Measurements from ENCODE around the gene SMPD3.

SMPD3 gene

DNA sequence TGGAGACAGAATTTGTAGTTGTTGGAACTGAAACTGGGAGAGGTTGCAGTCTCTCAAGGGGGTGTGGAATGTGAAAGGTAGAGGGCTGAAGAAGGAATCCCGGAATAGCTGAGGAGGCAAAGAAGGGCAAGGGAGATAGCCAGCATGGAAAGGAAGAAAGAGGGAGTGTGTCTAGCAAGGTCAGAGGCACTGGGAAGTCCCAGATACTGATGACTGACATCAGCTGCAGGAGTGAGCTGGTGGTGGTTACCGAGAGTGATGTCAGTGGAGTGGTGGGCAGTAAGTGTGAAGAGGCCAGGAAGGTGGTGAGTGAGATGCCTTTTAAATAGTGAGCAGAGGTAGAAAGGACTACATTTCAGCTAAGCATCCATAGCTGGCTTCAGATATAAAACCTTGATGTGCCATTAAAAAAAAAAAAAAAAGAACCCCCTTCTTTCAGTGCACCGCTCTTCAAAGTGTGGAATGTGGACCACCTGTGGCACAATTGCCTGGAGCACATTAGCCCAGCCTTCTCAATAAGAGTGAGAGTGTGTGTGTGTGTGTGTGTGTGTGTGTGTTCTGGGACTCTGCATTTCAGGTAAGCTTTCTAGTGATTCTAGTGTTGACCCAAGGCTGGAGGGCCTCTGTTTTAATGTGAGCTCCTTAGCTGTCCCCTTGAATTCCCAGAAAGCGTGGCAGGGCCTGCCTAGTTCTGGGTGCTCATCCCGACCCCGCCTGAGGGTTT is 129.0 kb downstream of the SMPD3 start:
- DNase-seq, result no peak

DNA sequence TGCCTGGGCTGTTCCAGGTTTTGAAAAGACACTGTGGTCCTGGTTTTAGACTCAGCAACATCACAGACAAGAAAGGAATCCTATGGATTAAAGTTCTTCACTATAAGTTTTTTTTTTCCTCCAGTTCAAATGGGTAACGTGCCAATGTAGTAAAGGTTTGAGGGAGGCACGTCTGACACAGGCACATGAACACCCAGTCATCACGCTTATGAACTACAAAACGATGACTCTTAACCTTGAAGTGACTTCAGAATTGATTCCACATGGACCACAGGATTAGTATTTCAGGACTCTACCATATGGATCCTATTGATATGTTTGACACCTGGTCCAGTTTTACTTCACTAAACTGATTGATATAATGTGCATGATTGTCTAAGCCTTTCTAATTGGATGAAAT is 135.2 kb downstream of the SMPD3 start:
- DNase-seq, result no peak

DNA sequence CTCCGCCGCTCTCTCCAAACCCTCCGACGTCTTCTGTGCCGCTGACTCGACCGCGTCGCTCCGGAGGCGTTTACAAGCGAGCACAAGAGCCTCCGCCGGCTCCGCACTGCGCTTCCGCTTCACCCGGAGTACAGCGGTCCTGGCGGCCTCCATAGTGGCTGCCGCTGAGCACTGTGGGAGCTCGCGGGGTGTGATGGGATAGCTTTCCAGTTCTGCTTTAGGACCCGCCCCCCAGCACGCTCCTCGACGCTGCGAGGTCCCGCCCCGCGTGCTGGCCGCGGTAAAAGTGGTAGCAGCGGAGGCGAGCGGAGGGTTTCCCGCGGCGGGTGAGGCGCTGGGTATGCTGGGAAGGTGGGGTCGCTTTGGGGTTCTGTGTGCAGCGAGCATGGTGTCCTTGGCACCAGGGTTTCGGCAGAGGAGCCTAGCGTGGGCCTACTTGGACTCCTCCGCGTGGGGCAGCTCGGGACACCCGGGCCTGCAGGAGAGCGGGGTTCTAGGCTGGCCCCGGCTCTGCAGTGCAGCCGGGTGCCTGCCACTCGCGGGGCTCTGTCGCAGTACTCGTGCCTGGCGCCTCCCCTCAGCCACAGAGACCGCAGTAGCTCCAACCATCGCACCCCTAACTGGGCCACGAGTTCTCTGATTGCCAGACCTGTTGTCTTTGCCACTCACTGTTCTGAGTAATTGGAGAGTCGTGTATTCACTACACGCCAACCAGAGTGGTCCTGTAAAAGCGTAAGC is 137.4 kb downstream of the SMPD3 start, which contains the start of the genes PRMT7 and SLC7A6OS:
Gene PRMT7, plus strand, starts transcription at position 246 of the 738 bp plus-strand sequence. CDS start 4,961 bp downstream, outside the sequence.
Gene SLC7A6OS, minus strand, starts transcription at position 173 of the 738 bp plus-strand sequence. Its CDS starts 20 bp downstream, at position 153.
- DNase-seq, result peak; percentile 90

DNA sequence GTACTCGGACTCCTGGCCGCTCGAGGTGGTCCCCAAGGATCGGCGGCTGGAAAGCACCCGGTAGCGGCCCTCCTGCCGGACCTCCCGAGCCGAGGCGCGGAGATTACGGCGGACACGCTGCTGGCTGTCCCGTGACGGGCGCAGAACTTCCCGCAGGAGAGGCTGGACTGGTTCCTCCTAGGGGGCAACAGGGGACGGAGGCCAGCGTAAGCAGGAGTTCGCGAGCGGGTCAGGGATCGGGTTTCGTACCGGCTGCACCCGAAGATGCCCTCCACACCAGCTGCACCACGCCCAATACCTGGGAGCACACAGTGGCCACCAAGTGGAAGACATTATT is 137.9 kb downstream of the SMPD3 start:
- DNase-seq, result no peak

DNA sequence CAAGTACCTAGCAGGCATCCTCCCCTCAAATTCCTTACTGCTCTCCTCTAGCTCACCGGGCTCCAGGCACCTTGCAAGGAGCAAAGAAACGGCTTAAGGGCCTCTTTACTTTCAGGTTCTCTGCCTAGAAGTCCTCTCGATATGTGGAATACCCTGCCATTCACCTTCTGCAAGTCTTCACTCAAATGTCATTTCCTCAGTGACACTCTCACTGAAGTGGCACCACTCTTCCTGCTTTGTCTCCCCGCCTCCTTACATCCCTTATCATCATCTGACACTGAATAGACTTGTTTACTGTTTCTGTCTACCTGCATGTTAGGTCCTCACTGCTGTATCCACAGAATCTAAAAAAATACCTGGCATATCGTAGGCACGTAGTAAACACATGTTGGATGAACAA is 138.5 kb downstream of the SMPD3 start:
- no peak for DNase-seq

All from activated gamma-delta T cell treated with Interleukin-2 at 50 U/mL for 16 hours (primary cell).